HEK293 (cell line): Measurements from ENCODE around the gene CSNK1G3.

Experiments
- CTCF ChIP-seq: fragments of 450-650 bp; formaldehyde crosslinking; IDR thresholded peaks from 2 replicates; pipeline ENCODE4 v1.5.1; 2016; ENCODE audit warnings: missing biosample characterization, missing genetic modification characterization
- GLIS2 ChIP-seq: fragments of 450-650 bp; formaldehyde crosslinking; IDR thresholded peaks from 2 replicates; pipeline ENCODE4 v1.5.1; 2016; ENCODE audit warnings: missing biosample characterization, missing genetic modification characterization
- SCRT1 ChIP-seq: fragments of 450-650 bp; formaldehyde crosslinking; IDR thresholded peaks from 2 replicates; pipeline ENCODE4 v1.5.1; 2016; ENCODE audit warnings: missing biosample characterization, missing genetic modification characterization, borderline replicate concordance
- YY2 ChIP-seq: fragments of 450-650 bp; formaldehyde crosslinking; IDR thresholded peaks from 2 replicates; pipeline ENCODE4 v1.5.1; 2016; ENCODE audit warnings: missing biosample characterization, missing genetic modification characterization
- ZBTB8A ChIP-seq: fragments of 450-650 bp; formaldehyde crosslinking; IDR thresholded peaks from 2 replicates; pipeline ENCODE4 v1.5.1; 2016; ENCODE audit warnings: missing biosample characterization, missing genetic modification characterization
- ZEB2 ChIP-seq: fragments of 450-650 bp; formaldehyde crosslinking; IDR thresholded peaks from 2 replicates; pipeline ENCODE4 v1.5.1; 2016; ENCODE audit warnings: missing biosample characterization, missing genetic modification characterization
- ZNF138 ChIP-seq: fragments of 450-650 bp; formaldehyde crosslinking; IDR thresholded peaks from 2 replicates; pipeline ENCODE4 v1.5.1; 2016; ENCODE audit warnings: missing biosample characterization, missing genetic modification characterization, borderline replicate concordance
- ZNF280D ChIP-seq: fragments of 450-650 bp; formaldehyde crosslinking; IDR thresholded peaks from 2 replicates; pipeline ENCODE4 v1.5.1; 2016; ENCODE audit warnings: missing biosample characterization, missing genetic modification characterization
- ZNF391 ChIP-seq: fragments of 450-650 bp; formaldehyde crosslinking; IDR thresholded peaks from 2 replicates; pipeline ENCODE4 v1.5.1; 2016; ENCODE audit warnings: low read depth, missing biosample characterization, missing genetic modification characterization, borderline replicate concordance
- ZNF449 ChIP-seq: fragments of 450-650 bp; formaldehyde crosslinking; IDR thresholded peaks from 2 replicates; pipeline ENCODE4 v1.5.1; 2017; ENCODE audit warnings: missing biosample characterization, mild to moderate bottlenecking, missing genetic modification characterization, moderate library complexity
- ZNF621 ChIP-seq: fragments of 450-650 bp; formaldehyde crosslinking; IDR thresholded peaks from 2 replicates; pipeline ENCODE4 v1.5.1; 2017; ENCODE audit warnings: missing biosample characterization, missing genetic modification characterization
- ZNF776 ChIP-seq: fragments of 450-650 bp; formaldehyde crosslinking; IDR thresholded peaks from 2 replicates; pipeline ENCODE4 v1.5.0; 2017; ENCODE audit warnings: missing biosample characterization, missing genetic modification characterization, borderline replicate concordance
- TF ChIP-seq, protein P1 (sequence below): fragments of 450-650 bp; formaldehyde crosslinking; IDR thresholded peaks from 2 replicates; pipeline ENCODE4 v1.5.1; 2016; ENCODE audit warnings: missing biosample characterization, missing genetic modification characterization

DNA sequence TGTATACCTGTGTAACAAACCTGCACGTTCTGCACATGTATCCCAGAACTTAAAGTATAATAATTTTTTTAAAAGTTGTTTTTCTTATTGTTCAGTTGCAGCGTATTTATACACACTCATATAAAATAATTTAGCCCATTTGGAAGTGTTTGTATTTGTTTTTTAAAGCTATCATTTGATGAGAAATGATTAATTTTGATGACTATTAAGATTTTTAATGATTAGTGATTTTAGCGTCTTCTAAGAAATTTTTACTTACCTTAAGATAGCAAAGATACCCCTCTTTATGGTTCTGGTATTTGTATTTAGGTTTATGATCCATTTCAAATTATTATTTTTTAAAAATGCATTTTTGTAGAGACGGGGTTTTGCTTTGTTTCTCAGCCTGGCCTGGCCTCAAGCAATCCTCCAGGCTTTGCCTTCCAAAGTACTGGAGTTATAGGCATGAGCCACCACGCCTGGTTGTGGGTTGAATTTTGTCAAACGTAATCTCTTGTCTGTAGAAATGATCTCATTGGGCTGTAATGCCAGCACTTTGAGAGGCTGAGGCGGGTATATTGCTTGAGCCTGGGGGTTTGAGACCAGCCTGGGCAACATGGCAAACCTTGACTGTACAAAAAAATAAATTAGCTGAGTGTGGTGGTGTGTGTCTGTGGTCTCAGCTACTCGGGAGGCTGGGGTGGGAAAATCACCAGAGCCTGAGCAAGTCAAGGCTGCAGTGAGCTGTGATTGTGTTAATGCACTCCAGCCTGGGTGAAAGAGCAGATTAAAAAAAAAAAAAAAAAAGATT is 26.9 kb downstream of the CSNK1G3 start:
- TF ChIP-seq ZNF776 (tag by site-specific recombination) (no peak), ZNF449 (no peak; the same call in 1 of the 2 replicates), ZNF138 (tag by site-specific recombination) (no peak), ZBTB8A (tag by site-specific recombination) (peak; percentile 75), ZNF391 (tag by site-specific recombination) (no peak), CTCF (tag by site-specific recombination) (no peak), GLIS2 (tag by site-specific recombination) (no peak), ZNF280D (tag by site-specific recombination) (no peak), YY2 (tag by site-specific recombination) (no peak), ZNF621 (tag by site-specific recombination) (no peak), SCRT1 (tag by site-specific recombination) (no peak), ZEB2 (tag by site-specific recombination) (no peak)
- TF ChIP-seq, protein P1, sequence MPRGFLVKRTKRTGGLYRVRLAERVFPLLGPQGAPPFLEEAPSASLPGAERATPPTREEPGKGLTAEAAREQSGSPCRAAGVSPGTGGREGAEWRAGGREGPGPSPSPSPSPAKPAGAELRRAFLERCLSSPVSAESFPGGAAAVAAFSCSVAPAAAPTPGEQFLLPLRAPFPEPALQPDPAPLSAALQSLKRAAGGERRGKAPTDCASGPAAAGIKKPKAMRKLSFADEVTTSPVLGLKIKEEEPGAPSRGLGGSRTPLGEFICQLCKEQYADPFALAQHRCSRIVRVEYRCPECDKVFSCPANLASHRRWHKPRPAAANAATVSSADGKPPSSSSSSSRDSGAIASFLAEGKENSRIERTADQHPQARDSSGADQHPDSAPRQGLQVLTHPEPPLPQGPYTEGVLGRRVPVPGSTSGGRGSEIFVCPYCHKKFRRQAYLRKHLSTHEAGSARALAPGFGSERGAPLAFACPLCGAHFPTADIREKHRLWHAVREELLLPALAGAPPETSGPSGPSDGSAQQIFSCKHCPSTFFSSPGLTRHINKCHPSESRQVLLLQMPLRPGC (tag by site-specific recombination) = no peak
